ENCODE results near the gene ABCC6. TPM values are rescaled to one million over a fixed set of nuclear protein-coding genes. Genes with fewer than 3 reads are reported as not detected.

The ABCC6 gene
- total and polyA plus RNA-seq, 2 of the 4 experiments (the other 2 are of a cell fraction) = 0.36 to 1.3 TPM

GRCh38 chr16:16183562-16183961 lies 39.7 kb downstream of the ABCC6 start:
- dilution Hi-C loops (cut with HindIII; ENCODE audit: low sequenced_read_pairs, unreplicated experiment) (no loop called here), in situ Hi-C loops (cut with MboI; ENCODE audit: low sequenced_read_pairs) (no loop called here), intact Hi-C loops (cut with micrococcal nuclease) (no loop called here)
- Histone ChIP-seq H3K36me3 (ENCODE audit: control insufficient read depth, insufficient read depth, low read length) (peaks cover 3% of the 10 kb centered on the region; the same call in 1 of the 2 replicates), H4K5ac (ENCODE audit: low read depth, low read length) (no peak overlapping the region), H3K9me1 (ENCODE audit: insufficient read depth, low read length) (0 out of 2 replicates have a peak, but pooled peaks cover 3% of the 10 kb centered on the region), H4K91ac (ENCODE audit: insufficient read depth, low read depth, low read length) (no peak overlapping the region), H2BK15ac (ENCODE audit: low read depth, low read length) (no peak overlapping the region), H2BK5ac (ENCODE audit: low read depth, low read length, poor library complexity, severe bottlenecking) (no peak overlapping the region), H4K20me1 (ENCODE audit: insufficient read depth, low read length) (no peaks in the 10 kb centered on the region; the same call in 1 of the 2 replicates), H3K9me3 (ENCODE audit: control insufficient read depth, insufficient read depth, low read length) (peaks cover 3% of the 10 kb centered on the region), H2AK9ac (replicated peaks; ENCODE audit: low read depth, low read length, poor library complexity) (no peak overlapping the region), H2AK5ac (ENCODE audit: low read depth, low read length) (no peak overlapping the region), H3K56ac (ENCODE audit: extremely low read depth, insufficient read depth, low read length) (no peak overlapping the region), H3K9ac (ENCODE audit: low read depth, low read length) (no peak overlapping the region), H3K14ac (replicated peaks; ENCODE audit: low read depth, low read length) (no peak overlapping the region), H2BK120ac (ENCODE audit: low read depth, low read length) (no peak overlapping the region), H3K27me3 (ENCODE audit: control insufficient read depth, insufficient read depth, low read length) (no peaks in the 10 kb centered on the region; the same call in 1 of the 2 replicates), H3K4me1 (ENCODE audit: control insufficient read depth, insufficient read depth, low read length) (no peaks in the 10 kb centered on the region), H3K4me3 (ENCODE audit: insufficient read depth, low read depth, low read length) (no peak overlapping the region), H2BK20ac (ENCODE audit: low read depth, low read length) (no peak overlapping the region), H2AFZ (replicated peaks; ENCODE audit: low read length, poor library complexity) (no peak overlapping the region), H3K4me2 (ENCODE audit: low read depth, low read length) (no peak overlapping the region), H4K8ac (ENCODE audit: low read depth in 2 of 2, low read length in 2 of 2) (no peak overlapping the region), H3K18ac (ENCODE audit: low read depth, low read length) (no peak overlapping the region), H3K79me1 (ENCODE audit: low read depth in 1 of 2, low read length in 2 of 2) (no peaks in the 10 kb centered on the region), H3K4ac (ENCODE audit: low read depth, low read length) (no peak overlapping the region), H3K27ac (ENCODE audit: insufficient read depth, low read length) (no peak overlapping the region), H3K23ac (ENCODE audit: low read depth, low read length) (no peak overlapping the region)
- no peak for TF ChIP-seq FOS (IDR thresholded peaks at IDR 0.05; ENCODE audit: low read depth, low read length)
- TF ChIP-seq CTCF (conservative IDR thresholded peaks at IDR 0.05; ENCODE audit: low read depth, low read length) = 0 out of 2 replicates have a peak, but pooled peaks have one; percentile 2
- TF ChIP-seq POLR2A (IDR thresholded peaks at IDR 0.05; ENCODE audit: low read depth, low read length) = no peak
- no peak for TF ChIP-seq ELK1 (IDR thresholded peaks at IDR 0.05; ENCODE audit: borderline replicate concordance, low read depth, low read length)
- TF ChIP-seq SMC3 (IDR thresholded peaks at IDR 0.05; ENCODE audit: low read depth, low read length) = no peak
- no peak for TF ChIP-seq RCOR1 (IDR thresholded peaks at IDR 0.05; ENCODE audit: insufficient replicate concordance, low read length)
- TF ChIP-seq CHD1 (IDR thresholded peaks at IDR 0.05; ENCODE audit: low read depth, low read length) = no peak
- no peak for TF ChIP-seq MAFK (IDR thresholded peaks at IDR 0.05; ENCODE audit: low read depth, low read length)
- no peak for DNase-seq
- ChIA-PET POLR2A (ENCODE audit: unreplicated experiment) (no interaction called here), CTCF (no interaction called here)
- 78% methylated on average over 4 of the region's 8 CpGs; no CpG with 5 or more reads in 1 of the 2 experiments for WGBS, 2 experiments (ENCODE audit: extremely low coverage in 2 of 2, insufficient read length in 1 of 2)
- no TSS peak for BruUV-seq (replicated peaks)
- no peak for ATAC-seq (ENCODE audit: low read depth)

Measured in IMR-90 (cell line).